K562 (cell line): Measurements from ENCODE around the gene HSF5. TPM values are rescaled to one million over a fixed set of nuclear protein-coding genes. Genes with fewer than 3 reads are reported as not detected.

ENCODE experiments used
- E4F1 ChIP-seq: fragments of 250-450 bp; sonication (Bioruptor Pico); IDR thresholded peaks from 2 replicates; pipeline ENCODE4 v1.5.0; 2021; ENCODE audit warnings: mild to moderate bottlenecking, borderline replicate concordance
- EP400 ChIP-seq: fragments of 450-650 bp; IDR thresholded peaks from 2 replicates; pipeline ENCODE4 v1.6.1; 2017; ENCODE audit warnings: antibody characterized with exemption, mild to moderate bottlenecking, moderate library complexity
- FOXM1 ChIP-seq, 2 experiments: fragments of 450-650 bp in 1 of 2; sonication (generic) in 1 of 2; formaldehyde crosslinking in 1 of 2; IDR thresholded peaks; 2 replicates each; pipeline versions ENCODE4 v1.6.1 to v1.9.0; 2017 to 2022; ENCODE audit warnings: low read depth in 2 of 2, mild to moderate bottlenecking in 2 of 2, missing genetic modification reagents in 1 of 2, moderate library complexity in 1 of 2
- HNRNPUL1 ChIP-seq: fragments of 200-400 bp; formaldehyde crosslinking; IDR thresholded peaks from 2 replicates; pipeline ENCODE4 v1.6.1; 2017; ENCODE audit warnings: low read length
- L3MBTL2 ChIP-seq: fragments of 450-650 bp; IDR thresholded peaks from 2 replicates; pipeline ENCODE4 v1.6.1; 2016; ENCODE audit warnings: mild to moderate bottlenecking, moderate library complexity
- MCM2 ChIP-seq: fragments of 450-650 bp; IDR thresholded peaks from 2 replicates; pipeline ENCODE4 v1.6.1; 2017; ENCODE audit warnings: low read depth, mild to moderate bottlenecking
- PCBP1 ChIP-seq: fragments of 200-400 bp; formaldehyde crosslinking; IDR thresholded peaks from 2 replicates; pipeline ENCODE4 v1.6.1; 2018; ENCODE audit warnings: mild to moderate bottlenecking, low read depth, low read length; ENCODE audit not compliant: poor library complexity, severe bottlenecking
- POLR2AphosphoS5 ChIP-seq: IDR thresholded peaks from 2 replicates; pipeline ENCODE4 v1.6.1; 2011; ENCODE audit warnings: mild to moderate bottlenecking, low read depth, low read length, moderate library complexity; ENCODE audit not compliant: control insufficient read depth, insufficient read depth
- POLR3A ChIP-seq: IDR thresholded peaks from 2 replicates; pipeline ENCODE4 v1.6.1; 2011; ENCODE audit warnings: borderline replicate concordance, mild to moderate bottlenecking, moderate library complexity; ENCODE audit not compliant: insufficient read length, insufficient read depth; ENCODE audit errors: extremely low read depth
- RBM14 ChIP-seq: fragments of 200-400 bp; formaldehyde crosslinking; IDR thresholded peaks from 2 replicates; pipeline ENCODE4 v1.6.1; 2018; ENCODE audit warnings: low read depth, mild to moderate bottlenecking, low read length, moderate library complexity, borderline replicate concordance; ENCODE audit not compliant: insufficient read depth
- TAF9B ChIP-seq: fragments of 450-650 bp; IDR thresholded peaks from 2 replicates; pipeline ENCODE4 v1.6.1; 2018; ENCODE audit warnings: mild to moderate bottlenecking; ENCODE audit not compliant: partially characterized antibody
- WHSC1 ChIP-seq: IDR thresholded peaks from one replicate; pipeline ENCODE4 v1.6.1; 2012; ENCODE audit warnings: low read length, control low read depth, inconsistent platforms
- ZNF184 ChIP-seq: sonication (generic); formaldehyde crosslinking; IDR thresholded peaks from 2 replicates; pipeline ENCODE4 v1.5.0; 2020; ENCODE audit warnings: missing genetic modification reagents
- ZNF717 ChIP-seq: fragments of 250-450 bp; sonication (Bioruptor Pico); IDR thresholded peaks from 2 replicates; pipeline ENCODE4 v1.5.0; 2021
- polyA plus RNA-seq, 8 experiments: library from polyadenylated mRNA; depleted of rRNA in 4 of 8; stranded (reverse) in 5 of 8; unstranded in 3 of 8; fragments of >200 nt; fragmentation: Nextera tagmentation in 2 of 8; fragmentation: Illumina TruSeq in 1 of 8; extraction: Ambion mirVana in 2 of 8; extraction: Trizol in 1 of 8; gene quantifications; 2 replicates each; pipeline versions ENCODE4 v1.2.1 to v1.2.3, GENCODE V29; 2011 to 2014; ENCODE audit warnings: inconsistent platforms in 1 of 8, missing spikeins in 1 of 8
- total RNA-seq, 7 experiments: library from RNA; depleted of rRNA in 6 of 7; stranded (reverse); fragments of >200 nt in 6 of 7; fragmentation: Illumina TruSeq in 2 of 7; extraction: Trizol in 2 of 7; gene quantifications; 2 replicates each; pipeline versions ENCODE4 v1.2.1 to v1.2.3, GENCODE V29; 2011 to 2021; ENCODE audit warnings: low replicate concordance in 1 of 7
- TF ChIP-seq, protein P1 (sequence below): fragments of 250-450 bp; sonication (Bioruptor Pico); IDR thresholded peaks from 2 replicates; pipeline ENCODE4 v1.5.0; 2020; ENCODE audit warnings: mild to moderate bottlenecking, borderline replicate concordance
- TF ChIP-seq, protein P2 (sequence below): fragments of 250-450 bp; sonication (Bioruptor Pico); IDR thresholded peaks from 2 replicates; pipeline ENCODE4 v1.8.0; 2021; ENCODE audit warnings: mild to moderate bottlenecking, moderate library complexity
- TF ChIP-seq, protein P3 (sequence below): fragments of 450-650 bp; formaldehyde crosslinking; IDR thresholded peaks from 2 replicates; pipeline ENCODE4 v1.4.0; 2020; ENCODE audit warnings: mild to moderate bottlenecking, moderate library complexity

Gene HSF5
- total and polyA plus RNA-seq, 9 of the 15 experiments (the other 6 are each of a cell fraction or from before 2014, with no cell fraction given): 0.04 TPM; not detected in 8

- TF ChIP-seq E4F1 (CRISPR knock-in tag): no peak
- TF ChIP-seq EP400: peak; percentile 74
- no peak for TF ChIP-seq POLR3A
- no peak for TF ChIP-seq ZNF184
- no peak for TF ChIP-seq FOXM1 (IDR thresholded peaks at IDR 0.05; ENCODE audit: low read depth)
- TF ChIP-seq FOXM1 (CRISPR knock-in tag; IDR thresholded peaks at IDR 0.05; ENCODE audit: low read depth): no peak
- TF ChIP-seq, protein P1, sequence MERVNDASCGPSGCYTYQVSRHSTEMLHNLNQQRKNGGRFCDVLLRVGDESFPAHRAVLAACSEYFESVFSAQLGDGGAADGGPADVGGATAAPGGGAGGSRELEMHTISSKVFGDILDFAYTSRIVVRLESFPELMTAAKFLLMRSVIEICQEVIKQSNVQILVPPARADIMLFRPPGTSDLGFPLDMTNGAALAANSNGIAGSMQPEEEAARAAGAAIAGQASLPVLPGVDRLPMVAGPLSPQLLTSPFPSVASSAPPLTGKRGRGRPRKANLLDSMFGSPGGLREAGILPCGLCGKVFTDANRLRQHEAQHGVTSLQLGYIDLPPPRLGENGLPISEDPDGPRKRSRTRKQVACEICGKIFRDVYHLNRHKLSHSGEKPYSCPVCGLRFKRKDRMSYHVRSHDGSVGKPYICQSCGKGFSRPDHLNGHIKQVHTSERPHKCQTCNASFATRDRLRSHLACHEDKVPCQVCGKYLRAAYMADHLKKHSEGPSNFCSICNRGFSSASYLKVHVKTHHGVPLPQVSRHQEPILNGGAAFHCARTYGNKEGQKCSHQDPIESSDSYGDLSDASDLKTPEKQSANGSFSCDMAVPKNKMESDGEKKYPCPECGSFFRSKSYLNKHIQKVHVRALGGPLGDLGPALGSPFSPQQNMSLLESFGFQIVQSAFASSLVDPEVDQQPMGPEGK (CRISPR knock-in tag): no peak
- TF ChIP-seq MCM2: no peak
- TF ChIP-seq, protein P2, sequence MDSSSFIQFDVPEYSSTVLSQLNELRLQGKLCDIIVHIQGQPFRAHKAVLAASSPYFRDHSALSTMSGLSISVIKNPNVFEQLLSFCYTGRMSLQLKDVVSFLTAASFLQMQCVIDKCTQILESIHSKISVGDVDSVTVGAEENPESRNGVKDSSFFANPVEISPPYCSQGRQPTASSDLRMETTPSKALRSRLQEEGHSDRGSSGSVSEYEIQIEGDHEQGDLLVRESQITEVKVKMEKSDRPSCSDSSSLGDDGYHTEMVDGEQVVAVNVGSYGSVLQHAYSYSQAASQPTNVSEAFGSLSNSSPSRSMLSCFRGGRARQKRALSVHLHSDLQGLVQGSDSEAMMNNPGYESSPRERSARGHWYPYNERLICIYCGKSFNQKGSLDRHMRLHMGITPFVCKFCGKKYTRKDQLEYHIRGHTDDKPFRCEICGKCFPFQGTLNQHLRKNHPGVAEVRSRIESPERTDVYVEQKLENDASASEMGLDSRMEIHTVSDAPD (CRISPR knock-in tag): no peak
- TF ChIP-seq ZNF717 (CRISPR knock-in tag): no peak
- TF ChIP-seq, protein P3, sequence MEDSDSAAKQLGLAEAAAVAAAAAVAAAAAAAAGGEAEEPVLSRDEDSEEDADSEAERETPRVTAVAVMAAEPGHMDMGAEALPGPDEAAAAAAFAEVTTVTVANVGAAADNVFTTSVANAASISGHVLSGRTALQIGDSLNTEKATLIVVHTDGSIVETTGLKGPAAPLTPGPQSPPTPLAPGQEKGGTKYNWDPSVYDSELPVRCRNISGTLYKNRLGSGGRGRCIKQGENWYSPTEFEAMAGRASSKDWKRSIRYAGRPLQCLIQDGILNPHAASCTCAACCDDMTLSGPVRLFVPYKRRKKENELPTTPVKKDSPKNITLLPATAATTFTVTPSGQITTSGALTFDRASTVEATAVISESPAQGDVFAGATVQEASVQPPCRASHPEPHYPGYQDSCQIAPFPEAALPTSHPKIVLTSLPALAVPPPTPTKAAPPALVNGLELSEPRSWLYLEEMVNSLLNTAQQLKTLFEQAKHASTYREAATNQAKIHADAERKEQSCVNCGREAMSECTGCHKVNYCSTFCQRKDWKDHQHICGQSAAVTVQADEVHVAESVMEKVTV (CRISPR knock-in tag): peak; percentile 85
- no peak for TF ChIP-seq WHSC1
- no peak for TF ChIP-seq HNRNPUL1
- TF ChIP-seq L3MBTL2: peak; percentile 52
- no peak for TF ChIP-seq TAF9B
- no peak for TF ChIP-seq RBM14
- TF ChIP-seq PCBP1: no peak
- TF ChIP-seq POLR2AphosphoS5: peak; percentile 51
These were observed 70.7 kb downstream of the HSF5 start, which contains the start of gene RNF43 (continued) for GRCh38 chr17:58417300-58418092.
